GM21576 (cell line): ENCODE results near the gene POLD2.

ENCODE experiments used
- ATAC-seq: cut with Tn5 transposase; IDR thresholded peaks from one replicate; pipeline ENCODE4 v1.9.1; 2021; ENCODE audit warnings: mild to moderate bottlenecking, moderate library complexity; ENCODE audit not compliant: unreplicated experiment

POLD2 gene

DNA sequence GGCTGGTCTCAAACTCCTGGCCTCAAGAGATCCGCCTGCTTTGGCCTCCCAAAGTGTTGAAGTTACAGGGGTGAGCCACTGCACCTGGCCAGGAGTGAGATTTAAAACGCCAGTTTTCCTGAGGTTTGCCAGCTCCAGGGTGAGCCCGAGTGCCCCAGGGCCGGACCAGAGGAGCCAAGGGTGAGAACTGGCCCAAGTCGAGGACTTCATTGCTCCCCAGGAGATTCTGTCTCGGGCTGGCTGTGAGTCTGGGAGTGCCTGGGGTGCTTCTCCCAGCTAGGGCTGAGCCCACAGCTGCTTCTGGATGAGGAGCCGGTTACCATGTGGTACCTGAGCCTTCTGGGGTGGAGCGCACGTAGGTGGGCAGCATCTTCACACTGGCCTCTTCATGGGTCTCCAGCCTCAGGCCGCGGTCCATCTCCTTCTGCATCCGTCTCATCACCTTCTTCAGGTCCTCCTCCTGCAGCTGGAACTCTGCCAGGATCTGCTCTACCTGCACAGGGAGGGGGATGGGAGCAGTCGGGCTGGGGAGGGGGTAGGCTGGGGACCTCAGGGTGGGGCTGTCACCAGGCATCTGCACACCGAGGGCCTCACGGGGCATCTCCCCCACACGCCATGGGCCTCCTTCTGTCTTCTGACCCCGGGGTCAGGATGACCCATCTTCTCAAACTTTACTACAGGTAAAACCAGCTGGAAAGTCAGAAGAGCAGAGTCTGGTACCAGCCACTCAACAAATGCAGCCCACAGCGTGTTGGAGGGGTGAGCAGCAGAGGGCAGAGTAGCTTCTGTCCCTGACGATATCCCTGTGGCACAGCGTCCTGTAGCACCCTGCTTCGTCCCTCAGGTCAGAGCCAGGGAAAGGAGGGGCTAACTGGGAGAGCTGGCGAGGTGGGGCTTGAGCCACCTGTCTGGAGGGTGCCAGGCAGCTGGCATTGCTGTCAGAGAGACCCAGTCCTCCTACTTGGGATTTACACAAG lies 29.9 kb upstream of the POLD2 start:
- no peak for ATAC-seq

DNA sequence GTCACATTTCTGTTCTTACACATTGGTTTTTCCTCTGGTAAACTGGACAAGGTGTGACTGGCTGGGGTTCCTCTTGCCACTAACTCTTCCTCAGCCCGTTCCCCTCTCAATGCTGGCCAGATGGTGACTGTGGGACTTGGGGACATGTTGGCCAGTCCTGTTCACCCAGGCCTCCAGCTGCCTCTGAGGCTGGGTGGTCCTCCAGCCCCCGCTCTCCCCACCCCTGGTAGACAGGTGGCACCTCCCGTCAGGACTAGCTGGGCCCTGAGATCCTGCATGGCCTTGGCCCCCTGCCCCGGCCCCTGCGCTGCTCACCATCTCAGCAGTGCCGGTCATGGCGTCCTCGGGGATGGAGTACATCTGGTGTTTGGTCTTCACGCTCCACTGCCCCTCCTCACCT lies 28.6 kb upstream of the POLD2 start:
- ATAC-seq: no peak

DNA sequence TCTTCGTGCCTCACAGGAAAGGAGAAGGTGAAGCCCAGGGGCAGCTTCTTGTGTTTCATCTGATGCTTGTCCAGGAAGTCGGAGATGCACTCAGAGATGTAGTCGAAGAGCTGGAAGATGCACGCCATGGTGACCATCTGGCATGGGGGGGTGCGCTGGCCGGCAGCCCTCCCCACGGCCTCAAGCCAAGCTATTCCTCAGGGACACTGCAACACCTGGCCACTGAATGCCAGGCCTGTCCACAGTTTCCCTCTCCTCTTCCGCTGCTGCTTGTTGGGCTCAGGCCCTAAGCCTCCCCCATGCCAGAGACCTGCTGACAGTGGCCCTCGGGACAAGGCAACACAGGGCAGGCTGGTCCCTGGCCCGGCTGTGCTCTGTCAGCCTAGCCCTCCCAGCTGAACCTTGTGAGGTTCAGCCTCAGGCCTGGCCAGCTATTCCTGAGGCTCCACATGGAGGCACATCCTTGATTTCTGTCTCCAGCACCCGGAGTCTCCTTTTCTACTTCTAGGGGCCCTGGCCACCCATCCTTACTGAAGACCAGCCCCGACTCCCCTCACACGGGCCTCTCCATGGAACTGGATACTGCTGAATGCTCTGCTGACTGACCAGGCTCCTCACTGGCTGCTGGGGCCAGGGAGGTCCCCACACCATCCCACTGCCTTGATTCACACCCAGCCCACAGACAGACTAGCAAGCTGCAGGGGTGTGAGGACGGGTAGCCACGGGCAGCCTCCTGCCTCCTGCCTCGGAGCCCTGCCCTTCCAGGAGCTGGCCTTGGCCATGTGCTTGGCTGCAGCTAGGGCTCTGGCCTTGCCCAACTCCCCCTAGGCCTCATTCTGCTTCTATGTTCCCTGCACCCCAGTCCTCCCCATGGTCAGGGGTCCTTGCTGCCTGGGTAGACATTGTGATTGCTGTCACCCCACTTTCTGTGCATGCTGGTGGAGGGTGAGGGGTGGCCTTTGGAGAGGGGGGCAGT lies 27.9 kb upstream of the POLD2 start:
- ATAC-seq: no peak

DNA sequence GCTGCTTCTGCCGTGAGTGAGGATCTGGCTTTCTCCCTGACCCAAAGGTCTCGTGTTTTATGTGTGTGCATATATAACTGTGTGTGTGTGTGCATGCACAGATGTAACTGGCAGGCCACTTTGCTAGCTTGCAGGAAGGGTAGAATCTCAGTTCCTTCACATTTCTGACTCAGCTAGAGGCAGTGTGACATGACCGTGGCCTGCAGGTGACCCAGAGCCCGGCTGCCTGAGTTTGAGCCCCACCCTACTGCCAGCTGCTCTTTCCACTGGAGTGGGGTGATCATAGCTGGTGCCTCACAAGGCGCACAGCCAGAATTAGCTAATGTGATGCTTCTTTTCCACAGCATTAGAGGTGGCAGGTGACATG lies 27.1 kb upstream of the POLD2 start:
- ATAC-seq: peak; percentile 81

DNA sequence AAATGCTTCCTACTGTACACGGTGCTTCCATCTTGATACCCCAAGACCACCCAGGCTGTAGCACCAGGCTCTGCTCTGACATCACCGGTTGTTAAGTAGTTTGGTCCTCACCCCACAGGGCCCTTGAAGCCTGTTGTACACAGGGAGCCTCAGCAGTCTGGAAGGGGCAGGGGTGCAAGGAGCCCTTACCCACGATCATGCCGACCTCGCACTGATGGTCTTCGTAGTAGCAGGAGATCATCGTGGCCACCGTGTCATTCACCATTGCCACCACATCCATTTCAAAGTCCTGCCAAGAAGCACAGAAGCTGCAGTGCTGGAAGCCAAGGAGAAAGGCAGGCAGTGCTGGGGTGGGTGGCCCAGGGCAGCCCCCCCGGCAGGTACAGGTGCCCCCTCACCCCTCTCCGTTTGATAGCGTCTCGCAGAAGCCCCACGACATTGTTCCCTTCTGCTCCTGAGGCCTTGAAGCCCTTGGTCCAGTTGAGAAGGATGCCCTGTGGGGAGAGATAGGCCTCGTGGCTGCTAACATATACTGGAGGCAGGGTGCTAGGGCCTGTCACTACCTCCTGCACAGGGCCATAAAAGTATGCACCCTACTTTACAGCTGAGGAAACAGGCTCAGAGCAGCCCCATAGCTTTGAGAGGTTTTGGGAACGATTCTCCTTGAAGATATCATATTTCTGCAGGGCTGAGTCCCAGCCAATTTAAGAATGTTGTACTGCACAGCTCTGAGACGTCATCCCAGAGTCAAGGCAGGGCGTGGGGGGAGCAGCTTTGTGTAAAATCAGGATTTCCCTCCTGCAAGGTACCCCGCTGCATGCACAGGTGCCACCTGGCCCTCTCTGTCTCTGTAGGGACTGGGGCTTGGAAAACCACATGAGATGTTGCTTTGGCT lies 26.5 kb upstream of the POLD2 start:
- peak; percentile 10 for ATAC-seq

DNA sequence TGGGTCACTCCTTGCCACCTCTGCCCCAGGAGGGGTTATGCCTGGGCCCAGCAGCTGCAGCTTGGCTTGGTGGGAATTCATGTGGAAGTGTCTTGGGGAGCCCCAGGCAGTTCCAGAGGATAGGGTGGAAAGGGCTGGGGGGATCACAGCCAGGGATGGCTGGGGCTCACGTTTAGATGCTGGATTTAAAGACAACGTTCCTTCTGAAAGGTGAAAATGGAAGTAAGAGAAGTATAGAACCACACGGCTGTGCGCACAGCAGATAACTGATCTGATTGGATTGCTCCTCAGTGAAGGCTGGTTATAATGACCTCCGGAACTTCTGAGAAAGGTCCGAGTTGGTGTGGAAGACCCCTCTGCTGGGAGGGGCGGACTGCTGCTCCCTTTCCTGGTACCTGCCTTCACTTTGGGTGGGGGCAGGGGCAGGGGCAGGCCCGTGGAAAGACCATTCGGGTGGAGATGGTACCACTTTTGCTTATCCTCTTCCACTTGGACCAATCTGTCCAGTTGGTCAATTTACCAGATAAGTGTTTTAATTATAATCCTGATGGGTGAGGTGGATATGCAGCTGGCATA lies 25.7 kb upstream of the POLD2 start:
- ATAC-seq: no peak

DNA sequence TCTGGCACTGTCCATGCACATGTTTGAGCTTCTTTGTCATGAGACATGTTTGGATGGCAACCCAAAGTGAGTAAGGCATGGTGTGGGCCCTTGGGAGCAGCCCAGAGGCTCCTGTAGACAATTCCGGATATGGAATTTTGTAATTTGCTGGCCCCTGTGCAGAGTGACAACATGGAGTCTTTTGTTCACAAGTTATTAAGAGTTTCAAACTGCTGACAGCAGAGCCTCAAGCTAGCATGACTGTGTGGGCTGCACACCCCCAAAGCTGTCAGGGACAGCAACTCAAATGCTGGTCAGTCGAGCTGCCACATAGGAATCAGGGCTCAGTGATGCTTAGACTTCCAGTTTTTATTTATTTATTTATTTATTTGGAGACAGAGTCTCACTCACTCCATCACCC lies 24.8 kb upstream of the POLD2 start:
- no peak for ATAC-seq

DNA sequence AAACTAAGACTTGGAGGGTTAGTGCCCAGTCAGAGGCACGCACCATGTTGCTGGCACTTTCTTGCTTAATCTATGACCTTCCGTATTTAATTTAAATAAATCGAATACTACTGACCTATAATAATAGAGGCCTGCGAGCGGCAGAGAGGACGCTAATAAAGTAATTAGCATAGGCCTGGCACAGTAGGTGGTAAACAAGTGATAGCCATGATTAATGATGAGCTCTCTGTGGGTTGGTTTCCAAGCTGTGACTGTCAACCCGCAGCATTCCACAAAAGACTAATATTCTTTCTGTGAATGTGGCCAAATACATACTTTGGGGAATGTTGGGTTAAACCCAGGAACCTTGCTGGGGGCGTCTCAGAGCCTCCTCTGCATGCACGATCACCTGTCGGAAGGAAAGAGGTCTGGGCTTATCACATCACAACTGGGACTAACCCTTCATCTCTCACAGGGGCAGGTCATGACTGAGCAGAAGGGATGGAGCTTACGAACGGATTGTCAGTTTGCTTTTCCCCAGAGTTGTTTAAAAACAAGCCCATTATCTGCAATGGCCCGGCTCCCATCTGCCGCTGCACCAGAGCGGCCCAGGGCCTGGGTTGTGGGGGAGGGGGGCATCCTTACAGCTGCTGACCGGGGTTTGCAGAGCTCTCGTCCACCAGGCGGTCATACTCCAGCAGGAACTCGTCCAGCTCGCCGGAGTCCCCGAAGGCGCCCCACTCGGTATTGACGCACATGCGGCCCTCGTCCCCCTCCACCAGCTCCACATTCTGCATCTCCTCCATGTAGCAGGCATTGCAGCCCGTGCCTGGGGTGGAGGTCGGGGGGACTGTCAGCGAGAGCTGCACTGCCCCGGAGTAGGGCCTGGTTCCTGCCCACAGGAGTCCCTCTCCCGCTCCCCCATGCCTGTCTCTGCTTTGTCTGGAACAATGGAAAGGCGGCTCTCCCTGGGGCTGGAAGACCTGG lies 24.0 kb upstream of the POLD2 start:
- ATAC-seq: no peak

DNA sequence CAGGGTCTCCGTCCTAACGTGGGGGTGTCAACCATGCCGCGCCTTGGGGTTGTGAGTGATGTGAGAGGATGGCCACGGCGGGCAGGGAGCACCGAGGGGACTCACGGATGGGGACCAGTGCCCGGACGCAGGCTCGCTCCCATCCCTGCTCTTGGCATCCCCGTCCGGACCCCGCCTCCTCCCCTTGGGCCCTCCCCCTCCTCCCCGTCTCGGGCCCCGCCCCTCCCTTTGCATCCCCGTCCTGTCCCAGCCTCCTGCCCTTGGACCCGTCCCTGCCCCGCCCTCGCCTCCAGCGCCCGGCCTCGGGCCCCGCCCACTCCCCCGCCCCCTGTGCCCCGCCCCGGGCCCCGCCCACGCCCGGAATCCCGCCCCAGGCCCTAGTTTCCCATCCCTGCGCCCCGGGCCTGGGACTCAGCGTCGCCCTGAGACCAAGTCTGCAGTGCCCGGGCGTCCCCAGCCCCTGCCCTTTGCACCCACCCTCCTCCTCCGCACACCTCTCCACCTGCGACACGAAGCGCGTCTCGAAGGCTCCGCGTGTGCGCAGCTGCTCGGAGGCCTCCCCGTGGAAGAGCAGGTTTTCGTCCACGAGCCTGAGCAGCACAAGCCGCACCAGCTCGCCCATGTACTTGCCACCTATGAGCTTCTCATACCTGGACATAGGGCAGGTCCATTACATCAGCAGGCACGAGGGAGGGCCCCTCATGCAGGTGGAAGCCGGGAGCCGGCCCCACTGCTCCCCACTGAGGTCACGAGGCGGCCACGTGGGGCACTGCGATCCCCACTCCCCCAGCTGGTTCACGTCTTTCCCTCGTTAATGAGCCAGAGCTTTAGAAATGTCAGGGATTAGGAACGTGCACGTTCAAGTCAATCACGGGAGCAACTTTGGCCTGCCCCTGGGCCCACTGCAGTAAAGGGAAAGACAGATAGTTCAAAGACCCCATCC lies 22.9 kb upstream of the POLD2 start:
- no peak for ATAC-seq

DNA sequence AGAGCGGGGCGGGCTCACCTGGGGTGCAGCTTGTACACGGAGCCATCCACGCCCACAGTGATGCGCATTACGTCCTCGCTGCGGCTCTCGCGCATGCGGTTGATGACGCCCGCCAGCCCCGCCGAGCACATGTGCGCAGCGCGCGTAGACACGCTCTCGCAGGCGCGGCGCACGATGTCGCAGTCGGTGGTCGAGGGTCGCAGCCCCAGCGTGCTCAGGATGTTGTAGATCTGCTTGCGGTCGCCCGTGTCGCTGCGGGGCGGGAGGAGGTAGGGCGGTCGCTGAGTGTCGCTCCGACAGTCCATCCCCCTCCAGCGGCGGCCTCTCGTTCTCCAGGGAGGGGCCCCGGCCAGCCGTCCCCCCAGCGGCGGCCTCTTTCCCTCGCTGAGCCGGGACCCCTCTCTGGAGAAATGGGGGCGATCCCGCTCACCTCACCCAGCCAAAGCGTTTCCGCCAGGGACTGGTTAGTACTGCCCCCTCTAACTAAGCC lies 22.2 kb upstream of the POLD2 start:
- ATAC-seq: no peak

DNA sequence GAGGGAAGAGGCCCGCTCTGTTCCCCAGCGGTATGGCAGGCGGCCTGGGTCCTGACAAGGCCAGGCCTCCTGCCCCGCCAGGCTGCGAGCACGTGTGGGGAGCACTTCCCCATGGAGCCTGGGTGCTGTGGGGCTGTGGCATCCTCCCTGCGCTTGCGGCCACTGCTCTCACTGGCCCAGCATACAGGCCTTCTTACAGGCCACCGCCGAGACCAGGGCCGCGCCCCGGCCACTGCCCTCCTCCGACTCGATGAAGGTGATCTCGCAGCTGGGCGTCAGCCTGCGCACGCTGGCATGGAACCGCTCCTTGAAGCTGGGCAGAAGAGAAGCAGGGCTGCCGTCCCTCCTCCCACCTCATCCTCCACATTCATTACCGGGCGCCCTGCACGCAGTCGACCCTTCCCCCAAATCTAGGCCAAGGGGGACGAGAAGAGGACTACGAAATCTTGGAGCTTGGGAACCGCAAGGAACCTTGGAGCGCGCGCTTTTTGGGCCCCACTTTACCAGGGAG lies 21.7 kb upstream of the POLD2 start:
- ATAC-seq: no peak

DNA sequence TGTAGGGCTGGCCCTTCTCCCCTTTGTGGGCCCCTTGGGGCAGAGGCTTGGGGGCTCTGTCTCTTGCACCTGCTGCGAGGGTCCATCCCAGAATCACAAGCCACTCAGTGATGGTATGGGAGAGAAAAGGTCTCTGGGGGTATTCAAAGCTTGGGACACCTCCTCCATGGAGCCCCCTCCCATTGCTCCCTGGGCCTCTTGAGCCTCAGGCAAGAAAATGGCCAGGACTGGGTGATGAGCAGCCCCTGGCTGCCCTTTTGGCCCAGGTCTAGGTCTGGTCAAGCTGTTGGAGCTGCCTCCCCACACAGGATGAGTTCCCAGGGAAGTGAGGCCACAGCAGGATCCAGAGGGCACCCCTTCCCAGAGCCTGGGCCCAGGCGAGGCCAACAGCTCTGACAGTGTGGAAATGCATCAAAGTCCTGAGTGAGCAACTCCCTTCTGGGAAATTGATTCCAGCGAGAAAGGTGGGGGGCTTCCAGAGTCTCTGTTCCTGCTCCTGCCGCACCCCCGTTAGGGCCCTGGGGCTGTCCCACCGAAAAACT lies 21.1 kb upstream of the POLD2 start:
- ATAC-seq: no peak

DNA sequence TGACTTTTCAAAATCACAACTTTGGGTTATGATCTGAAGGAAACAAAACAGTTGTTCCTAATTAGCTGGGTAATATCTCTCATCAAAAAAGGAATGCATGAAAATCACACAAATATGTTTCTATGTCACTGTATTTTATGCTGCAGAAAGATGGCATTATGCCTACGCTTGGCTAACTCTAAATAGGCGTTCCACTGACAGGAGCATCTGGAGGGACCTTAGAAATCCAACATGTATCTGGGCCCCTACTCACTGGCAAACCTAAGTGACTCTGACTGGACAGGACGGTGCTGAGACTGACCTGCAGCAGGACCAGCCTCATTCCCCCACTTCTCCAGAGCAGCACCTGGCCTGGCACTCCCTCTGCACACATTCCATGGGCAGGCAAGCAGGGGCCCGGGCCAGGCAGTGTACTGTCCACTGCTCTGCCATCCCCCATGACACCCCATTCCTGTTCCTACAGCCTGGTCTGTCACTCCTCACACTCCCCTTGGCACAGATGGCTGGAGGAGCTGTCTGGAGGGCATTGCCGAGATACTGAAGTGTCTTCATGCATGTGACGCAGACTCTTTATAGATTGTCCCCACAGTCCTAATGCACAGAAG lies 20.4 kb upstream of the POLD2 start:
- no peak for ATAC-seq

DNA sequence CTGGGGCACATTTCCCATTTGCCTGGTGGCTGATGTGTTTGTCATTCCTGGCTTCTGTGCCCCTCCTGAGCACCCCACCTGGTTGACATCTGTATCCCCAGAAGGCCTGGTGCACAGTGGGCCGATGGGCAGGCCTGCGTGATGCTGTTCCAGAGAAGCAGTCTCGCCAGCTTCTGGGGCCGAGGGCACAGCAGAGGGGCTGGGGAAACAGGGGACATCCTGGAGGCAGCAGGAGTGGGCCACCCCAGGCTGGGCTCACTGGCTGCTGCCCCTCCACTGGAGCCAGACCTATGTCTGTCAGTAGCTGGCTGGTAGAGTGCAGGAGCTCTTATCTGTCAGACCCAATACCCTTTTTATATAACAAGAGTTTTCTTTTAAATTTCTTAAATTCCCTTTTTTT lies 18.7 kb upstream of the POLD2 start:
- ATAC-seq: no peak

DNA sequence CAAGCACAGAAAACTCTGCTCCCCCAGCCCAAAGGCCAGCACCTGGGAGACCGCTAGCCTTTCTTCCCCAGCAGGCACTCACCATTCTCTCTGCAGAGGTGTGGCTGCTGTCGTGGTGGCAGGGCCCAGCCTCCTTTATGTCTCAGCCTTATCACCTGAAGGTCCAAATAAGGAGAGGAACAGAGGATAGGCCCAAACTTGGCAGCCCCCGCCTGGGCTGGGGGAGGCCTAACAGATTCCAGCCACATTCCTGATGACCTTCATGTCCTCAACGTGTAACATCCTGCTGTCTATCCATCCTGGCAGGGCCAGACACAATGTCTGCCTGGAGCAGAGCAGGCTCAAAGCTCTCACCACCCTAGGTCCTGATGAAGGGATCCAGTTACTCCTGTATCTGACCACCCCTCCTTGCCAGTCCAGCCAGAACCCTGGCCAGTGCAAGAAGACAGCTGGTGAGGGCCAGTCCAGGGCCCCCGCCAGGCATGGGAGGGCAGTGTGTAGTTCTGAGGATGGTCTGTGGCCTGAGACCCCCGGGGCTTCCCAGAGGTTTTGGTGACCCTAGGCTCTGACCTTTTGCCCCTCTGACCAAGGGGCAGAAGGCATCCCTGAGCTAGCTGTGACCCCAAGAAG lies 18.0 kb upstream of the POLD2 start, which contains the start of gene MYL7:
MYL7 (minus strand) TSS at position 112 of the 630 bp plus-strand sequence; CDS start at position 85, 27 bp downstream.
- ATAC-seq: no peak

DNA sequence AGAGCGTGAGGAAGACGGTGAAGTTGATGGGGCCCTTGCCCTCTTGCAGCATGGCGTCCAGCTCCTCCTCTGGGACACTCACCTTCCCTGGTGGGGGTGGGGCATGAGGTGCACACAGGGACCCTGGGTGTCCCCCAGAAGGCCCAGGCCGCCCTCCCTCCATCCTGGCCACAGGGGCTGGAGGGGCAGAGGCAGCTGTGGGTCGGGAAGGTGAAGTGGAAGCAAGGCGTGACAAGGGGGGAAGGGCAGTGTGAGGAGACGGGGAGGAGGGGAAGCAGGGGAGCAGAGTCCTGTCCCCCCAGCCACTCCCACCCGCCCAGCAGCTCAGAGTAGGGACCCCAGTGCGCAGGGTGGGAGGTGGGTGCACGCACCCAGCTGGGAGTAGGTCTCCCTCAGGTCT lies 17.0 kb upstream of the POLD2 start:
- no peak for ATAC-seq
